Uterus (tissue), 4 donors: Measurements from ENCODE around the gene ATP8A2. TPM values are rescaled to one million over a fixed set of nuclear protein-coding genes. Genes with fewer than 3 reads are reported as not detected.
"Not testable (repeated sequence)": the region's sequence is repeated elsewhere in the genome, so short reads cannot be mapped to it uniquely, and the experiment has no call there.

Experiments used
- DNase-seq, 2 donors: peaks; one replicate each; pipeline ENCODE4 v3.0.0-alpha.2; 2019 to 2020
- H3K27ac ChIP-seq, 2 donors: fragments of 200-600 bp; sonication (generic); 1 replicate in 1 of 2; 2 replicates in 1 of 2; pipeline ENCODE4 v1.5.1; 2016 to 2018
- H3K27me3 ChIP-seq, 2 donors: fragments of 200-600 bp; sonication (generic); one replicate each; pipeline ENCODE4 v1.5.1; 2018 to 2019; ENCODE audit warnings: control low read depth in 1 of 2
- H3K36me3 ChIP-seq, 2 donors: fragments of 200-600 bp; sonication (generic); one replicate each; pipeline ENCODE4 v1.5.1; 2019; ENCODE audit warnings: control low read depth in 1 of 2
- H3K4me1 ChIP-seq, 2 donors: fragments of 200-600 bp; sonication (generic); one replicate each; pipeline ENCODE4 v1.5.1; 2018 to 2019; ENCODE audit warnings: control low read depth in 1 of 2
- H3K4me3 ChIP-seq, 2 donors: fragments of 200-600 bp; sonication (generic); 1 replicate in 1 of 2; 2 replicates in 1 of 2; pipeline ENCODE4 v1.5.1; 2018 to 2019; ENCODE audit warnings: mild to moderate bottlenecking in 1 of 2
- H3K9me3 ChIP-seq, 2 donors: fragments of 200-600 bp; sonication (generic); one replicate each; pipeline ENCODE4 v1.5.1; 2019; ENCODE audit warnings: control low read depth in 1 of 2
- CTCF ChIP-seq, 4 experiments: fragments of 200-600 bp in 2 of 4; fragments of 450-650 bp in 2 of 4; sonication (generic) in 2 of 4; IDR thresholded peaks; one replicate each; pipeline ENCODE4 v1.5.1; 2016 to 2019; ENCODE audit warnings: antibody characterized with exemption in 4 of 4, mild to moderate bottlenecking in 2 of 4, moderate library complexity in 1 of 4
- POLR2A ChIP-seq, 2 donors: fragments of 450-650 bp; IDR thresholded peaks; one replicate each; pipeline ENCODE4 v1.6.1; 2016; ENCODE audit warnings: antibody characterized with exemption in 2 of 2, mild to moderate bottlenecking in 1 of 2, moderate library complexity in 1 of 2
- intact Hi-C: fragments of 100-400 bp; cut with DNase I; formaldehyde crosslinking; loops from one replicate; pipeline ENCODE4 v1.15.1; 2023; ENCODE audit warnings: low total_unique reads
- total RNA-seq, 4 donors: library from RNA; depleted of rRNA in 3 of 4; stranded (reverse); fragments of >200 nt in 3 of 4; gene quantifications; one replicate each; pipeline versions ENCODE4 v1.1.0 to v1.2.4, GENCODE V29; 2014 to 2023
- donor health status: DM: yes; HTN: yes; CAD: no.

ATP8A2 gene
- total RNA-seq, 4 donors from 2014 or later, result 0.64 to 21.4 TPM; not detected in 2

- Histone ChIP-seq H3K27me3 (no peaks in the 10 kb centered on the region), H3K36me3 (no peaks in the 10 kb centered on the region), H3K4me1 (no peaks in the 10 kb centered on the region), H3K9me3 (no peaks in the 10 kb centered on the region), H3K27ac (no peak overlapping the region), H3K4me3 (no peak overlapping the region)
- no peak for TF ChIP-seq CTCF (IDR thresholded peaks at IDR 0.05)
- TF ChIP-seq POLR2A (IDR thresholded peaks at IDR 0.05), result no peak
- DNase-seq, result no peak
- intact Hi-C loops, result no loop called here
Observed at GRCh38 chr13:25525884-25526283, 154.1 kb downstream of the ATP8A2 start.

GRCh38 chr13:25528266-25528665 is 156.5 kb downstream of the ATP8A2 start:
- Histone ChIP-seq H3K27ac (no peak overlapping the region), H3K9me3 (no peaks in the 10 kb centered on the region), H3K27me3 (no peaks in the 10 kb centered on the region), H3K4me3 (no peak overlapping the region), H3K36me3 (no peaks in the 10 kb centered on the region), H3K4me1 (no peaks in the 10 kb centered on the region)
- no peak for DNase-seq
- TF ChIP-seq CTCF (IDR thresholded peaks at IDR 0.05), result no peak
- no peak for TF ChIP-seq POLR2A (IDR thresholded peaks at IDR 0.05)
- intact Hi-C loops, result no loop called here

GRCh38 chr13:25529425-25529824 is 157.7 kb downstream of the ATP8A2 start:
- Histone ChIP-seq H3K36me3 (no peaks in the 10 kb centered on the region), H3K27me3 (no peaks in the 10 kb centered on the region), H3K4me3 (no peak overlapping the region), H3K4me1 (no peaks in the 10 kb centered on the region), H3K27ac (no peak overlapping the region), H3K9me3 (no peaks in the 10 kb centered on the region)
- TF ChIP-seq POLR2A (IDR thresholded peaks at IDR 0.05) (no peak), CTCF (IDR thresholded peaks at IDR 0.05) (no peak)
- no peak for DNase-seq
- intact Hi-C loops, result no loop called here

GRCh38 chr13:25538276-25538675 is 166.5 kb downstream of the ATP8A2 start:
- Histone ChIP-seq H3K4me1 (no peaks in the 10 kb centered on the region), H3K4me3 (no peak overlapping the region), H3K36me3 (no peaks in the 10 kb centered on the region), H3K9me3 (no peaks in the 10 kb centered on the region), H3K27ac (no peak overlapping the region), H3K27me3 (no peaks in the 10 kb centered on the region)
- no peak for TF ChIP-seq CTCF (IDR thresholded peaks at IDR 0.05)
- TF ChIP-seq POLR2A (IDR thresholded peaks at IDR 0.05), result no peak
- intact Hi-C loops, result no loop called here
- DNase-seq, result no peak

GRCh38 chr13:25541434-25542123 is 169.8 kb downstream of the ATP8A2 start:
- Histone ChIP-seq H3K36me3 (no peaks in the 10 kb centered on the region), H3K9me3 (no peaks in the 10 kb centered on the region), H3K27ac (no peak overlapping the region), H3K4me1 (no peaks in the 10 kb centered on the region), H3K4me3 (no peak overlapping the region), H3K27me3 (no peaks in the 10 kb centered on the region)
- intact Hi-C loops, result no loop called here
- no peak for TF ChIP-seq CTCF (IDR thresholded peaks at IDR 0.05)
- TF ChIP-seq POLR2A (IDR thresholded peaks at IDR 0.05), result no peak
- no peak for DNase-seq

- H3K9me3 ChIP-seq, intact Hi-C loops, H3K36me3 ChIP-seq, H3K4me3 ChIP-seq, DNase-seq, H3K4me1 ChIP-seq, H3K27me3 ChIP-seq, H3K27ac ChIP-seq: not testable (repeated sequence)
Observed at GRCh38 chr13:25548991-25549390, 177.2 kb downstream of the ATP8A2 start.
